HEK293T (cell line): ENCODE measurements around the gene CA5A.
A peak's percentile ranks its signal among the peaks of the same experiment; 100 is the strongest.
"Not testable (repeated sequence)": the region's sequence is repeated elsewhere in the genome, so short reads cannot be mapped to it uniquely, and the experiment has no call there.

Source experiments
- CTCF ChIA-PET: fragments of 350-600 bp; formaldehyde crosslinking; extraction: SDS; loops from one replicate; lab custom pipeline; 2021; ENCODE audit warnings: antibody characterized with exemption, inconsistent platforms; lab: Yijun Ruan, JAX
- POLR2A ChIA-PET: fragments of 350-600 bp; formaldehyde crosslinking; extraction: SDS; loops from one replicate; lab custom pipeline; 2020; ENCODE audit warnings: antibody characterized with exemption, inconsistent platforms; lab: Yijun Ruan, JAX
- DNase-seq: peaks from one replicate; pipeline ENCODE4 v3.0.0; 2012; ENCODE audit warnings: mixed read lengths; ENCODE audit errors: extremely low spot score
- ARNT ChIP-seq: fragments of 450-650 bp; IDR thresholded peaks from 2 replicates; pipeline ENCODE4 v1.6.1; 2017; ENCODE audit warnings: mild to moderate bottlenecking
- BHLHE40 ChIP-seq: fragments of 450-650 bp; IDR thresholded peaks from 2 replicates; pipeline ENCODE4 v1.6.1; 2016; ENCODE audit warnings: mild to moderate bottlenecking, moderate library complexity, borderline replicate concordance
- CTBP1 ChIP-seq: fragments of 450-650 bp; IDR thresholded peaks from 2 replicates; pipeline ENCODE4 v1.6.1; 2016; ENCODE audit warnings: borderline replicate concordance
- ELF4 ChIP-seq: fragments of 450-650 bp; IDR thresholded peaks from 2 replicates; pipeline ENCODE4 v1.6.1; 2017; ENCODE audit warnings: antibody characterized with exemption
- FOXA1 ChIP-seq: fragments of 450-650 bp; IDR thresholded peaks from 2 replicates; pipeline ENCODE4 v1.6.1; 2016; ENCODE audit warnings: mild to moderate bottlenecking
- FOXK2 ChIP-seq: fragments of 450-650 bp; IDR thresholded peaks from 2 replicates; pipeline ENCODE4 v1.6.1; 2016; ENCODE audit warnings: mild to moderate bottlenecking
- FOXM1 ChIP-seq: fragments of 450-650 bp; IDR thresholded peaks from 2 replicates; pipeline ENCODE4 v1.6.1; 2017; ENCODE audit warnings: mild to moderate bottlenecking, borderline replicate concordance
- HDGF ChIP-seq: fragments of 450-650 bp; IDR thresholded peaks from 2 replicates; pipeline ENCODE4 v1.6.1; 2017; ENCODE audit warnings: antibody characterized with exemption, borderline replicate concordance
- L3MBTL2 ChIP-seq: fragments of 450-650 bp; conservative IDR thresholded peaks from 2 replicates; pipeline ENCODE4 v1.6.1; 2016; ENCODE audit warnings: mild to moderate bottlenecking
- LEF1 ChIP-seq: fragments of 450-650 bp; IDR thresholded peaks from 2 replicates; pipeline ENCODE4 v1.6.1; 2017; ENCODE audit warnings: mild to moderate bottlenecking, borderline replicate concordance
- NFRKB ChIP-seq: fragments of 450-650 bp; IDR thresholded peaks from 2 replicates; pipeline ENCODE4 v1.6.1; 2016; ENCODE audit warnings: mild to moderate bottlenecking, moderate library complexity
- SP1 ChIP-seq: fragments of 450-650 bp; IDR thresholded peaks from 2 replicates; pipeline ENCODE4 v1.6.1; 2017
- SUZ12 ChIP-seq: fragments of 450-650 bp; IDR thresholded peaks from 2 replicates; pipeline ENCODE4 v1.6.1; 2016; ENCODE audit warnings: mild to moderate bottlenecking
- TARDBP ChIP-seq: fragments of 450-650 bp; IDR thresholded peaks from 2 replicates; pipeline ENCODE4 v1.6.1; 2016
- ZNF384 ChIP-seq: fragments of 450-650 bp; IDR thresholded peaks from 2 replicates; pipeline ENCODE4 v1.6.1; 2016
- TF ChIP-seq, protein P1 (sequence below): fragments of 450-650 bp; IDR thresholded peaks from 2 replicates; pipeline ENCODE4 v1.6.1; 2016

Gene CA5A

DNA sequence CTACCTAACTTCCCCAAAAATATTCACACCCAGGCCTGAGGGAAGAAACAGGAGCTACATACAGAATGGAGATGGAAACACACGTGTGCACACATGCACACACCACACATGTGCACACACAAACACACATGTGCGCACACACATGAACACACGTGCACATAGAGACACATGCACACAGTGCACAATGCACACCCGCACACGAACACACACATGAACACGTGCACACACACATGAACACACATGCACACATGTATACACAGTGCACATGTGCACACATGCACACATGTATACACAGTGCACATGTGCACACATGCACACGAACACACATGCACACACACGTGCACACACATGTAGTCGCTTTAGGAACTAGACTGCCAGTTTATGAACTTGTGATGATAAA lies 18.8 kb downstream of the CA5A start:
- DNase-seq = no peak
- TF ChIP-seq SP1 = no peak
- no peak for TF ChIP-seq L3MBTL2
- no peak for TF ChIP-seq FOXA1
- no peak for TF ChIP-seq NFRKB
- no peak for TF ChIP-seq FOXM1
- no peak for TF ChIP-seq BHLHE40
- no peak for TF ChIP-seq TARDBP
- no peak for TF ChIP-seq ARNT
- TF ChIP-seq, protein P1, sequence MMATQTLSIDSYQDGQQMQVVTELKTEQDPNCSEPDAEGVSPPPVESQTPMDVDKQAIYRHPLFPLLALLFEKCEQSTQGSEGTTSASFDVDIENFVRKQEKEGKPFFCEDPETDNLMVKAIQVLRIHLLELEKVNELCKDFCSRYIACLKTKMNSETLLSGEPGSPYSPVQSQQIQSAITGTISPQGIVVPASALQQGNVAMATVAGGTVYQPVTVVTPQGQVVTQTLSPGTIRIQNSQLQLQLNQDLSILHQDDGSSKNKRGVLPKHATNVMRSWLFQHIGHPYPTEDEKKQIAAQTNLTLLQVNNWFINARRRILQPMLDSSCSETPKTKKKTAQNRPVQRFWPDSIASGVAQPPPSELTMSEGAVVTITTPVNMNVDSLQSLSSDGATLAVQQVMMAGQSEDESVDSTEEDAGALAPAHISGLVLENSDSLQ = no peak
- no peak for TF ChIP-seq ZNF384
- no peak for TF ChIP-seq SUZ12
- ChIA-PET CTCF (interaction anchor here (0.5 kb wide), 1 partner anchor 457 kb away, joined by 3 read pairs; no protein-coding TSS in a partner anchor), POLR2A (no interaction called here)

DNA sequence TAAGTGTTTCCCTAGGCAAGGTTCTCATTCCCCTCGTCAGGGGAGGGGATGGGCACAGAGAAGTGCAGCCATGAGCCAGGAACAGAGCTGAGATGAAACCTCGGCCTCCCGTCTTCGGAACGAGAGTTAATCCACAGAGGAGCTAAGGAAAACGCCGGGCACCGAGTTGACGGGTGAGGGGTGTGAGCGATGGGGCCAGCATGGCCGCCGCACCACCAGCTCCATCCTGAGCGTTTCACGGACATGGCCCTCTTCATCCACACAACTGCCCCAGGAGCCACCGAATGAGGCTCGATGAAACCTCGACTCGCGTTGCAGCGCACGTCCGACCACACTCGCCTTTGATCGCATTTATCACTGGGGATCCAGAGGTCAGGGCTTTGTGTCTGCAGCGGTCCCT lies 21.5 kb downstream of the CA5A start:
- no peak for TF ChIP-seq LEF1
- TF ChIP-seq, protein P1 = no peak
- TF ChIP-seq L3MBTL2 = no peak
- no peak for TF ChIP-seq BHLHE40
- no peak for TF ChIP-seq FOXK2
- no peak for TF ChIP-seq ARNT
- TF ChIP-seq SP1 = no peak
- TF ChIP-seq ZNF384 = no peak
- TF ChIP-seq FOXA1 = no peak
- TF ChIP-seq SUZ12 = no peak
- TF ChIP-seq NFRKB = no peak
- no peak for TF ChIP-seq HDGF
- TF ChIP-seq TARDBP = no peak
- no peak for TF ChIP-seq CTBP1
- no peak for TF ChIP-seq FOXM1
- no peak for TF ChIP-seq ELF4
- ChIA-PET POLR2A (no interaction called here), CTCF (interaction anchor here (1.3 to 1.5 kb wide), 2 partner anchors 10 to 136 kb away, joined by 4 read pairs; no protein-coding TSS in a partner anchor)
- DNase-seq = no peak

DNA sequence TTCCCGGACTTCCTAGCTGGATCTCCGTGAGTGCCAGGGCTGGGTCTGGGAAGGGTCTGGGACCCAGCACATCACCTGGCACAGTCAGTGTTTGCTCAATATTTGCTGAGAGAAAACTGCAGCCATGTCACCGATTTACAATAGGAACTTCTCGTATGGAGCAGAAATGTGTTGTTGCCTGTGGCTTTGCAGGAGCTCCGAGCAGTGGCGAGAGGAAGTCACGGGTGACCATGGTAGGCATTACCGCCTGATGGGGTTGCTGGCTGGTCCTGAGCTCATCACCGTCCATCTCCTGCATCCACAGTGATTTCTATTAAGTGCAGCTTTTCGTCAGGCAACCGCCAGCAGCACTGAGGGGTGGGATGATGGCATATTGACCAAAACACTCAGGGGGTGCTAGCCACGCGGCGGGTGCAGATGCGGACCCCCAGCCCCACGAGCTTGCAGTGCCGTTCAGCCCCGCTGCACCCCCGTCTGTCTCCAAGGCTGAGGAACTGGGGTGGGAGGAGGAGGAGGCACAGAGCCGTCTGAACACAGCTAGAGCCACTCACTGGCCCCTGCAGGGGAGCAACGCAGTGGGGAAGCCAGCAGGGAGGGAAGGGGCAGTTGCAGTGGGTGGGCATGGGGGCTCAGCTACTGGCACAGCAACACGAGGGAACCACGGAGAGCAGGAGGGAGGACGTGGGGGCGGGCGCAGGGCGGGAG lies 22.2 kb downstream of the CA5A start:
- POLR2A ChIA-PET, DNase-seq: not testable (repeated sequence)
- CTCF ChIA-PET = interaction anchor here (1.3 to 1.5 kb wide), 2 partner anchors 11 to 135 kb away, joined by 4 read pairs; no protein-coding TSS in a partner anchor

GRCh38 chr16:87912691-87913090 lies 23.6 kb downstream of the CA5A start:
- POLR2A ChIA-PET, DNase-seq, CTCF ChIA-PET: not testable (repeated sequence)

DNA sequence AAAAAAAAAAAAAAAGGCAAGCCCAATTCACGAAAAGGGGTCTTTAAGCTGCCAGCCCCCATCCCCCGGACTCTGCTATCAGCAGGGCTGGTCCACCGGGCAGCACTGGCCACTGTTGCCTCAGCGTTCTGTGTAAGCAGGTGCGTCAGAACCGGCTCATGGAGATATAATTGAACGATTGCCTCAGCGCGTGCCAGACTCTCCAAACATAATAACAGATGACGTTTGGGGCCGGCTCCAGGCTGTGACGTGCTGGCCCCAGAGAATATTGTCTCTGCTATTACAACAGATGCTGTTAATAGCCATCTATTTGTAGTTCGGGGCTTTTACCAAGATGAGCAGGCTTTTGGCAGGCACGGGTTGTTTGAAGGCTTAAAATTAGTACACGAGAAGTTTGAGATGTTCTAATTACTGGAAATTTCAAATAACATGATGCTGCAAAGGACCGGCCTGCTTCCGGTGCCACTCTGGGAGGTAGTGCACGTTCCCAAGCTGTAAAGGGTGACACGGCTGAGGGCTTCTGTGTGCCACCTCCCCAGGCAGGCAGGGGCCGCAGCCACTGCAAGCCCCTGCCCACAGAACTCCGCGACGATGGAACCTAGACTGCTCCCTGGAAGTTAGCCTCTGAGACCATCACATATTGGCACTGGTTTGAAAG lies 25.1 kb downstream of the CA5A start:
- DNase-seq, POLR2A ChIA-PET, CTCF ChIA-PET: not testable (repeated sequence)

DNA sequence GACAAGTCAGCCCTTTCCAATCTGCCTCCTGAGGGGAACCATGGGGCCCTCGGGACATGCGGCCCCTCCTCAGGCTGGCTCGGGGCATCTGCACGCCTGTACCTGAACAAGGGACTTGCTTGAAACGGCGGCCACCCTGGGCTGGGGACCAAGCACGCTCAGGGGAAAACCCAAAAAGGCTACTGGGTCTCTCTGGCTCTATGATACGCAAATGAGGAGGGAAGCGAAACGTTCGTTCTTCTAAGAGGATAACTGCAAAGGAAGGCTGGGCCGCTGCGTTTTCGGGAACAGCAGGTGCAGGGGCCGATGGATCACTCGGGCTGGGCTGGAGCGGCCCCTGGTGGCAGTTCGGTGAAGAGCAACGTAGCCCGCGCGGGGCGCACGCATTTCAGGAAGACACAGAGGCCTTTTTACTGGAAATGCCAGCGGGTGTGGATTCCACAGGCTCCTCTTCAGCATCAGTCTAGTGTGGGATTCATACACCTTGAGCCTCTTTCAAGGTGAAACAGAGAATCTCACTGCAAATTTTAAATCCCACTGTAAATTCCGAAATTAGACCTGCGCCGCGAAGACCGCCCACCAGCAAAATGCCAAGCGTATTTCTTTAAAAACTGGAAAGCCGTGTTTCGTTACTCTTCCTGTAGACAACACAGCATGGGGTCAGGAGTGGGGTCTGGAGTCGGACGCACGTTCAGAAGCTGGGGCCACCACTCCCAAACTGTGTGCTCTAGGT lies 27.0 kb downstream of the CA5A start:
- POLR2A ChIA-PET = not testable (repeated sequence)
- DNase-seq = peak; percentile 74
- CTCF ChIA-PET = interaction anchor here (0.7 kb wide), 1 partner anchor 9 kb away, joined by 5 read pairs; no protein-coding TSS in a partner anchor

DNA sequence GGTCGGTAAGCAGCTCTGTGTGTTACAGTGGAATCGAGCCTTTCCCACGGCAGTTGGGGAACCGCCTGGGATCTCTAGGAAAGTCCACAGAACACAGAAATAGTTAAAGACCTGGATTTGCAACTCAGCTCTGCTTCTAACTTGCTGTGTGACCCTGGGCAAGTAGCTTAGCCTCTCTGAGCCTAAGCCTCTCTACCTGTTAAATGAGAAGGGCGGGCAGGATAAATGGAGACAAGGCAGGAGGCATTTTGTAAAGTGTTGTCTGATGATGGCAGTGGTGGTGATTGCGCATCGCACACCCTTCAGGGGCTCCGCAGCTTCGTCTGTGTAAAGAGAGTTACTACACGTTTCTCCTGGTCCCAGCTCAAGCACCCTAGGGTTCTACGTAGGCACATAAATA lies 28.2 kb downstream of the CA5A start:
- CTCF ChIA-PET, POLR2A ChIA-PET, DNase-seq: not testable (repeated sequence)

DNA sequence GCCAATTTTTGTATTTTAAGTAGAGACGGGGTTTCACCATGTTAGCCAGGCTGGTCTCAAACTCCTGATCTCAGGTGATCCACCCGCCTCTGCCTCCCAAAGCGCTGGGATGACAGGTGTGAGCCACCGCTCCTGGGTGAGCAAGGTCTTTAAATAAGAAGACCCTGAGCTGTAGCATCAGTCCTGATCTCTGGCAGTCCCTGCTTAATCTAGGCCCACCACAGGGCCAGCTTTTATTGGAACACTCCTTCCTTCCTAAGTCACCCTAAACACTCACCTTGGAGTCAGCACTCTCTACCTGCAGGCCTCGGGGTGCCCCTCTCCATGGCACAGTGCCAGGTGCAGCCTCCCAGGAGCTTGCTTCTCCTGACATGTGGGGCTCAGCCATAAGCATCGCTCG lies 30.8 kb downstream of the CA5A start:
- DNase-seq, POLR2A ChIA-PET: not testable (repeated sequence)
- CTCF ChIA-PET = interaction anchor here (1.3 kb wide), 1 partner anchor 127 kb away, joined by 3 read pairs; no protein-coding TSS in a partner anchor

GRCh38 chr16:87904963-87905362 lies 31.4 kb downstream of the CA5A start:
- CTCF ChIA-PET = interaction anchor here (0.7 to 1.3 kb wide), 2 partner anchors 34 to 126 kb away, joined by 3 read pairs; no protein-coding TSS in a partner anchor
- DNase-seq, POLR2A ChIA-PET: not testable (repeated sequence)

GRCh38 chr16:87900489-87900888 lies 35.8 kb downstream of the CA5A start:
- DNase-seq, POLR2A ChIA-PET: not testable (repeated sequence)
- CTCF ChIA-PET = interaction anchor here (1.6 kb wide), 1 partner anchor 9 kb away, joined by 5 read pairs; no protein-coding TSS in a partner anchor
